Endothelial cell of umbilical vein (primary cell): ENCODE measurements around the gene APBA2. TPM values are rescaled to one million over a fixed set of nuclear protein-coding genes. Genes with fewer than 3 reads are reported as not detected.

Experiments
- BruUV-seq: library from RNA; stranded (reverse); fragments of 400-500 nt; replicated peaks from 2 replicates; lab custom pipeline; 2021; lab: Mats Ljungman, UMichigan
- CTCF ChIA-PET: fragments of 300-600, 350-600 bp; sonication (Branson Sonifier 250); formaldehyde crosslinking; loops from one replicate; lab custom pipeline; 2021; ENCODE audit warnings: antibody characterized with exemption, inconsistent platforms; lab: Charles Lee
- POLR2A ChIA-PET: fragments of 300-600, 350-600 bp; sonication (Branson Sonifier 250); formaldehyde crosslinking; loops from one replicate; lab custom pipeline; 2021; ENCODE audit warnings: antibody characterized with exemption, inconsistent platforms; lab: Charles Lee
- DNase-seq: peaks from one replicate; pipeline ENCODE4 v3.0.0-alpha.2; 2011; ENCODE audit warnings: low read depth, low spot score
- FAIRE-seq: peaks from 2 replicates; lab custom pipeline; 2011; peaks lifted over from hg19 to GRCh38; lab: Jason Lieb, UNC
- H2AFZ ChIP-seq: 2 replicates; pipeline ENCODE4 v1.6.0; 2012; ENCODE audit warnings: low read depth, low read length, control low read depth, inconsistent platforms
- H3K27ac ChIP-seq: 2 replicates; pipeline ENCODE4 v1.5.1; 2011; ENCODE audit warnings: low read depth, mild to moderate bottlenecking, control low read depth, low read length, moderate library complexity; ENCODE audit not compliant: insufficient read depth
- H3K27me3 ChIP-seq, 2 experiments: 2 replicates each; pipeline versions ENCODE4 v1.6.0 to v1.6.1; 2011; ENCODE audit warnings: low read length in 2 of 2, mixed read lengths in 1 of 2; ENCODE audit not compliant: control insufficient read depth in 2 of 2, insufficient read depth in 2 of 2
- H3K36me3 ChIP-seq, 2 experiments: 2 replicates in 1 of 2; 3 replicates in 1 of 2; pipeline ENCODE4 v1.5.1; 2011; ENCODE audit warnings: low read length in 2 of 2, mild to moderate bottlenecking in 1 of 2, moderate library complexity in 1 of 2; ENCODE audit not compliant: control insufficient read depth in 2 of 2, insufficient read depth in 2 of 2; ENCODE audit errors: extremely low read depth in 1 of 2
- H3K4me1 ChIP-seq: 3 replicates; pipeline ENCODE4 v1.5.1; 2011; ENCODE audit warnings: mild to moderate bottlenecking, low read length; ENCODE audit not compliant: control insufficient read depth, insufficient read depth; ENCODE audit errors: extremely low read depth
- H3K4me2 ChIP-seq: 2 replicates; pipeline ENCODE4 v1.6.1; 2011; ENCODE audit warnings: low read length, control low read depth, mixed read lengths; ENCODE audit not compliant: insufficient read depth
- H3K4me3 ChIP-seq, 3 experiments: fragments of 200-600 bp in 1 of 3; sonication (generic), shearing (Covaris generic) in 1 of 3; replicated peaks in 1 of 3; 2 replicates each; pipeline ENCODE4 v1.5.1; 2011 to 2016; ENCODE audit warnings: control low read depth in 3 of 3, low read length in 3 of 3, mild to moderate bottlenecking in 2 of 3, inconsistent platforms in 1 of 3, low read depth in 1 of 3, moderate library complexity in 1 of 3; ENCODE audit not compliant: insufficient read depth in 1 of 3
- H3K79me2 ChIP-seq: 2 replicates; pipeline ENCODE4 v1.6.0; 2012; ENCODE audit warnings: low read length, inconsistent platforms; ENCODE audit not compliant: control insufficient read depth, insufficient read depth
- H3K9ac ChIP-seq: replicated peaks from 2 replicates; pipeline ENCODE3; 2011; ENCODE audit warnings: low read length, control low read depth; ENCODE audit not compliant: insufficient read depth; ENCODE audit errors: extremely low read depth
- H3K9me1 ChIP-seq: replicated peaks from 3 replicates; pipeline ENCODE4 v1.6.0; 2011; ENCODE audit warnings: mild to moderate bottlenecking, low read length; ENCODE audit not compliant: control insufficient read depth, insufficient read depth; ENCODE audit errors: extremely low read depth
- H3K9me3 ChIP-seq: replicated peaks from 2 replicates; pipeline ENCODE4 v1.5.1; 2012; ENCODE audit warnings: low read length, inconsistent platforms; ENCODE audit not compliant: control insufficient read depth, insufficient read depth
- H4K20me1 ChIP-seq: replicated peaks from 2 replicates; pipeline ENCODE3; 2011; ENCODE audit warnings: mild to moderate bottlenecking, low read length; ENCODE audit not compliant: control insufficient read depth, insufficient read depth; ENCODE audit errors: extremely low read depth
- CTCF ChIP-seq, 2 donors: IDR thresholded peaks; 1 replicate in 1 of 2; 2 replicates in 1 of 2; pipeline ENCODE4 v1.5.1; 2011; ENCODE audit warnings: low read length in 2 of 2, mild to moderate bottlenecking in 2 of 2, moderate library complexity in 2 of 2, control low read depth in 1 of 2, inconsistent platforms in 1 of 2, low read depth in 1 of 2; ENCODE audit not compliant: insufficient read depth in 1 of 2; ENCODE audit errors: extremely low read depth in 1 of 2
- GATA2 ChIP-seq: IDR thresholded peaks from 2 replicates; pipeline ENCODE4 v1.7.0; 2011; ENCODE audit warnings: low read depth, mild to moderate bottlenecking, moderate library complexity, mixed read lengths, low read length; ENCODE audit not compliant: insufficient read length, insufficient read depth
- dilution Hi-C: fragments of 300-500 bp; cut with MboI; formaldehyde crosslinking; loops from one replicate; pipeline ENCODE4 v1.15.0; 2019; ENCODE audit warnings: low sequenced_read_pairs; ENCODE audit not compliant: extremely low pct_ligation_motif_present
- intact Hi-C: fragments of 100-400 bp; cut with micrococcal nuclease; formaldehyde crosslinking; loops from one replicate; pipeline ENCODE4 v1.10.0; 2022
- polyA plus RNA-seq, 4 experiments: library from polyadenylated mRNA; depleted of rRNA in 3 of 4; stranded (reverse) in 3 of 4; unstranded in 1 of 4; fragments of >200 nt; gene quantifications; 2 replicates each; pipeline versions ENCODE4 v1.2.1 to v1.2.3, GENCODE V29; 2011 to 2012; ENCODE audit warnings: missing spikeins in 1 of 4
- total RNA-seq: library from RNA; stranded (reverse); gene quantifications from 2 replicates; pipeline ENCODE4 v1.2.3, GENCODE V29; 2021

Gene APBA2
- total and polyA plus RNA-seq, 2 donors (not counting 3 experiments of a cell fraction or from before 2014, with no cell fraction given) = 5.7 to 11.1 TPM

GRCh38 chr15:29130951-29131839, 245.4 kb downstream of the APBA2 start:
- no peak overlapping the region for H3K4me2 ChIP-seq
- no peak overlapping the region for H3K4me3 ChIP-seq
- no TSS peak for BruUV-seq
- dilution Hi-C loops (no loop called here), intact Hi-C loops (loop anchor here (2.0 kb wide), 1 partner anchor 28 kb away; no protein-coding TSS in a partner anchor)
- H3K27ac ChIP-seq = no peak overlapping the region
- no peak overlapping the region for H3K9ac ChIP-seq
- POLR2A ChIA-PET = no interaction called here
- no peaks in the 10 kb centered on the region for H3K27me3 ChIP-seq
- H3K9me1 ChIP-seq = no peaks in the 10 kb centered on the region
- no peaks in the 10 kb centered on the region for H3K36me3 ChIP-seq
- peaks cover 6% of the 10 kb centered on the region for H3K4me1 ChIP-seq
- no peaks in the 10 kb centered on the region for H3K79me2 ChIP-seq
- H4K20me1 ChIP-seq = no peaks in the 10 kb centered on the region
- no peaks in the 10 kb centered on the region for H3K9me3 ChIP-seq
- FAIRE-seq (no peak), DNase-seq (no peak)
- H2AFZ ChIP-seq = no peak overlapping the region
- TF ChIP-seq CTCF (IDR thresholded peaks at IDR 0.05; ENCODE audit: extremely low read depth in 1 of 2, insufficient read depth in 1 of 2, low read depth in 1 of 2, low read length in 2 of 2) (no peak), GATA2 (no peak)
- CTCF ChIA-PET = interaction anchor here (1.3 to 3.0 kb wide), 4 partner anchors 9 to 41 kb away, joined by 3 to 28 read pairs (median 4); no protein-coding TSS in a partner anchor
